ENCODE data around the gene ATP6V1B1.

ATP6V1B1 gene

DNA sequence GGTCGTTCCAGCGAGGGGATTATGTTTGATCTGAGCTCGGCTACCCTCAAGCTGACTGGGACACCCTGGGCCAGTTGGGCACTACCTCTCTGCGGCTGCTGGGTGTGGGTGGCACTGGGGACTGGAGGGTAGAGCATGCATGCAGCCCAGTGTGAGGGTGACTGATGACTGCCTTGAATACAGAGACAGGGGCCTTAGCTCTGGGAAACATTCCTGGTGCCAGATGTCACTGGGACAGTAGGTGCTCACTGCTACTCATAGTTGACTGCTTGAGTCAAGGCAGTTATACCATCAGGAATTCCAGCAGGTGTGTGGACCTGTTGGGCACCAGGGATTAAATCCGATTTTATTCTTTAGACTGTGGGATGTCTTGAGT, 33.6 kb upstream of the ATP6V1B1 start:
- DNase-seq: no peak

DNA sequence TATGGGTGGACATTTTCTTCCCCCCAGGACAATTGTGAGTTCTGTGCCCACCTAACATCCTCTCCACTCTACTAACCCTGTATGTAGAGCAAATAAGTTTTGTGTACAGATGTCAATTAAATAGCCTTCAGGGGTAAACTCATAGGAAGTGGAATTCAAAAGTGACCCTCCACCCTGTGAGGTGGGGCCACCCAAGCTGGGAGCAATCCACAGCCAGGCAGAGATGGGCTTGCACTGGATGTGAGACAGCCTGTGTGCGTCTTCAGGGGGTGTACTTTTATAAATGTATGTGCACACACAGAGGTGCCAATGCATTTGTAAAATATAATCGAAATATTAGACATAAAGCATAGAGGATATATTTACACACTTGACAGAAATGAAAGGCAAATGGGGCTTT, 33.1 kb upstream of the ATP6V1B1 start:
- DNase-seq: no peak

DNA sequence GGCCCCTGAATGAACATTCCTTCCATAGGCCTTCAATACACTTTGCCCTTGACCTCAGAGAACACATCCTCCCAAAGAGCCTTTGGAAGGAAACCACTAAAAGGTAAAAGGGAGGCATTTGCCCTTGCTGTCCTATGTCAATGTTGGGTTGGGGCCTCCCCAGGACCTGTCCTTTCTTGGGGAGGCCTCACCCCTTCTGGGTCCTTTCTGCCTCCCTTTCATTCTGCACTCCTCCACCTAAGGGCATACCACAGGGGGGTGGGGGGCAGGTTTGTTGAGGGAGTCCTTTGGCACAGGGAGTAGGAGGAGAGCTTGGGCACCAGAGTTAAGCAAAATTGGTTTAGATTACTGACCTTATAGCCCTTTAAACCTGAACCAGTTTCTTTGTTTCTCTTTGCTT, 32.5 kb upstream of the ATP6V1B1 start:
- DNase-seq: no peak

DNA sequence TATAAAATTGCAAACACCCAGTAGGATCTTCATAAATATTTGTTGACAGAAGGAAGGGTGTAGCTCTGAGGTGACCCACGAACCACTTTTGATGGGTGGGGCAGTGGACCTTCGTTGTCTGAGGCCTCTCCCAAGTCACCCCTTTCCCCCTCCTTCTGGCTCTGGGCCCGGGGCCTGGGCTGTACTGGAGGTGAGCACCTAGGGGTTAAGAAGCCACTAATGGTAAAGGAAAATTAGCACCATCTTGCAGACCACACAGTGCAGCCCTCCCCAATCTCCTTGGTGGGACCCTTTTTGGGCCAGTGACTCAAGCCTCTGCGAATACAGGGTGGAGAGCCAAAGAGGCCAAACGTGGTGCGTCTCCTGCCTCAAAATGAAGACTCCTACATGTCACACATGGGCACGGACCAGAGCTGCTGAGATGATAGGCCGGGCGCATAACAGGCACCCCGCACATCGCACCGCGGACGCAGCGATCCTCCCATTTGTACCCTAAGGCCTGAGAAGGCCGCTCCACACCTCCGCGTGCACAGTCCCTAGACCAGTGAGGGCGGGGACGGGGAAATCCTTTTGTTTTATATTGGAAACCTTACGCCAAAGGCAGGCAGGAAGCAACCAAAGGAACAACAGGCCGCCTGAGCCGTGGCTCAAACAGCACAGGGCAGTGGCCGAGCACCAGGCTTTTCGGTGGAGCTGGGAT, 31.9 kb upstream of the ATP6V1B1 start:
- no peak for DNase-seq

DNA sequence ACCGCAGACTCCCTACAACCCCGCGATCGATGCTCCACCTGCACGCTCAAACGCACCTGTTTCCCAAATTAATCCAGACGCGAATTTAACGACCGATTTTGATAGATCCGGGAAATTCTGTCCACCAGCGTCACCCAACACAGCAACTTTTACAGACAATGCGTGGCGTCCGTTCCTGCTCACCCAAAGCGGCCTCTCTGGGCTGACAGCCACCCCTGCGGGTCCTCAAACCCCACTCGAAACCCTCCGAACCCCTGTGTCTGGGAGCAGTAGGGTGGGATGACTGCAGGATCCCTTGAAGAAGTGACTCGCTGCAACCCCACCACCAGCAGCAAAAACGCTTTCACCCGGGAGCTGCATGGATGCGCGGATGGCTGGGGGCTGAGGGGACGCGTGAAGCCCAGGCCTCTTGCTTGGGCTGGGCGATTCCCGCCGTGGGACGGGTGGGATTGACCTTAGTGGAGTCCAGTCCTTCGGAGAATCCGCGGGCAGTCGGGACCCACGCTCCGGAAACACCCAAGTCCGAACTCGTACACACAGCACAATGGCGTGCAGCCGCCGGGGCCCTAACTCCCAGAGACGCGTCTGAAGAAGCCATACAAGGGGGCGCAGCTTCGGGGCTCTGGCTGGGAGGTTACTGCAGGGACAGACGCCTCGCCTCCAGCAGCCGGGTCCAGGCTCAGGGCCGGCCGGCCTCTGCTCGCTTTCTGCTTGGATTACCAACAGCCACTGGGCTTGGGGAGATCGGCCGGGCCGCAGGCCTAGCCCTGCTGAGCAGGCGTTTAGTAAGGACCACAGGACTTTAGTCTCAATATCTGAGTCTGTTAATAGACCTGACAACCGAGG, 31.1 kb upstream of the ATP6V1B1 start:
- DNase-seq: no peak

DNA sequence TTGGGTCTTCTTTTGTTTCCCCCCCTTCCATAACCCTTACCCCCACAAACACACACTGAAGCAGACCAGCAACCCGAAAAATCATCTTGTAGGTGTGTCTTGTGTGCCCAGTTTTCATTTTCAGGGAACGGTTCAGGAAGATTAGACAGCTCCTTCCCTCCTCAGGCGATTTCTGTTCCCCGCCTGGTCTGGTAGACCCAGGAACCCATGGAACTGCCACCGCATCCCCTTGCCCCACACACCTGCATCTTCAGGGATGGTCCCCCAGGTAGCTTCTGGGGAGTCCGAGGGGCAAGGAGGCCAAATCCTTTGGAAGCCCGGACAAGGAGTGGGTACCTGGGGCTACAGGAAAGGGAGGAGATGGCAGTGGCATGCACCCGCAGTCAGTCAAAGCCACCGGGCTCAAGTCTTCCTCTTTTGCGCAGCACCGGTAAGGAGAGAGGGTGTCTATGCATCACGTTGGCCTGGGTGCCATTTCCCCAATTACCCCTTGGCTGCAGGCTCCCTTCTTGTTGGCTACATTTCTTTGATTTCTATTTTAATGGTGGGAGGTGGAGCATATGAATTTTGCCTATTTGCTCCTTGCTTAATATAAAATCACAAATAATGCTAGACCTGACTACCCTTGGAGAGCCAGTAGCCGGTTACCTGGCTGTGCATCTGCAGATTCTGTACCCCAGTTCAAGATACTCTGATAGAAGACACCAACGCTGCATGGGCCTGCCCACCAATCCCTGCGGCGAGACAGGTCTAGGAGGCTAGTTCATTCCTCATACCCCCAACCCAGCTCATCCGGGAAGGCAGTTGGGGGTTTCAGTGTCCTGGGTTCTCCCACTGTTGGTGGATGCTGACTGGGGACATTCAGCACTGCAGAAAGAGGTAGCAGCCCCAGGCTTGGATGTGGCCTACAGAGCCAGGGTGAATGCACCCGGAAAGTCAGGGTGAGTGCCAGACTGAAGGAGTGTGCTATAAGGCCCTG, 30.0 kb upstream of the ATP6V1B1 start:
- no peak for DNase-seq

DNA sequence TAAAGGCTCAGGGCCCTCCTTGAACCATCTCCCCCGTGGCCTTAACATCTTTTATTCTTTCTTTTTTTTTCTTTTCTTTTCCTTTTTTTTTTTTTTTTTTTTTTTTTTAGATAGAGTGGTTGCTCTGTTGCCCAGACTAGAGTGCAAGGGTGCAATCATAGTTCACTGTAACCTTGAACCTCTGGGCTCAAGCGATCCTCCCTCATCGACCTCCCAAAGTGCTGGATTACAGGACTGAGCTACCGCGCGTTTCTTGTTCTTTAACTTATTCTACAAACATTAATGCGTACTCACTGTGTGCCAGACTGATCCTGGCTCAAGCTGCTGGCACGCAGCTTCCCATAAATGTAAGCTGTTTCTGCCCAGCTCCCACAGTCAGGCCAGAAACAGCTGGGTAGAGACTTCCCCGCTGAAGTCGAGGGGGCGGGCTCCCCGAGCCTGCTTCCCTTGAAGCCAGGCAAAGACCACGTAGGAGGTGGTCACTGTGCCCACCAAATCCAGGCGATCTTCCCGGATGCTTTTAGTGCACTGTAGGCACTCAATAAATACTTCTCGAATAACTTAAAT, 29.2 kb upstream of the ATP6V1B1 start:
- no peak for DNase-seq

DNA sequence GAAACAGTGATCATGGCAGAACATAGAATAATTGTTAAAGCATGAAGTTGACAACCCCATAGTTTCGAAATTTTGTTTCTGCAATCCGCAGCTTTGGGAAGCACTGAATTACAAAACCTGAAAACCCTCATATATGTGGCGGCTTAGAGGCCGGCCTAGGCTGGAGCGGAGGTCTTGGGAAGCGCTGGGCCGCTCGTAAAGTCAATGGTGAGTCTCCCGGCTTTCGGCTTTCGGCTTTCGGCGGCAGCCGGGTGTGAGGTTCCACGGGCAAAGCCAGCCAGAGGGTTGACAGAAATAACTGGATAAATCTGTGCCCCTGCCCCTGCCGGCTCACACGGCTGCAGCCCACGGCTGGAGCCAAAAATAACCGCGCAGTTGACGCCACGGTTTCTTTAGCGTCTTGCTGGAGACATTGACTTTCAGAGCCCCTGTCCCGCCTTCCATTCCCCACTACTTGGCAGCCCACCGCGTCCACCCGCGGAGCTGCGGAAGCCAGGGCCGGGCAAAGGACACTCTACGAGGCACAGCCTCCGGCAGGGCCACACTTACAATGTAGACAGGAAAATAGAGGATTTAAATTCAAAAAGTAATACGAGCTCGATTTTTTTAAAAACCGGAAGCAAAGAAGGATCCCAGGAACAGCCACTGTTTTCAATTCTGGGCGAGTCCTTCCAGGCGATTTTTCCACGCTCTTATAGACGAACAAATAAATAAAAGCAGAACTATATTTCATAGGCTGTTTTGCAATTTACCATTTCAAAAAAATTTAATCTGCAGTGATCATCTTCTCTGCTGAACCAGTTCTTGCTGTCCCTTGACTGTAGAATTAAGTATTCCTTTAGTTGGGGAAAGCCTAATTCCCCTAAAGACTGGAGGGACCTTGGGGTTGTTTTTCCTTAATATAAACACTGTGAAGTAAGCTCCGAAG, 28.3 kb upstream of the ATP6V1B1 start:
- no peak for DNase-seq

DNA sequence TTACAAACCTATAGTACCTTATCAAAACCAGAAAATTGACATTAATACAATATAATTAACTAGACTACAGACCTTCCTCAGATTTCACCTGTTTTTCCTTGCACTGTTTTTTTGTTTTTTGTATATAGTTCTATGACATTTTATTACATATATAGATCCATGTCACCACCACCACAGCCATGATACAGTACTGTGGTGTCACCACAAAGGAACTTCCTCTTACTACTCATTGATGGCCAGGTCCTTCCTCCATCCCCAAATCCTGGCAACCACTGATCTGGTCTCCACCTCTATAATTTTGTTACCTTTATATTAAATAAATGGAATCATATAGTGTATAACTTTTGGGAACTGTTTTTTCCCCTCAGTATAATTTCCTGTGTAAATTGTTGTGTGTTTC, 19.4 kb upstream of the ATP6V1B1 start:
- DNase-seq: no peak

DNA sequence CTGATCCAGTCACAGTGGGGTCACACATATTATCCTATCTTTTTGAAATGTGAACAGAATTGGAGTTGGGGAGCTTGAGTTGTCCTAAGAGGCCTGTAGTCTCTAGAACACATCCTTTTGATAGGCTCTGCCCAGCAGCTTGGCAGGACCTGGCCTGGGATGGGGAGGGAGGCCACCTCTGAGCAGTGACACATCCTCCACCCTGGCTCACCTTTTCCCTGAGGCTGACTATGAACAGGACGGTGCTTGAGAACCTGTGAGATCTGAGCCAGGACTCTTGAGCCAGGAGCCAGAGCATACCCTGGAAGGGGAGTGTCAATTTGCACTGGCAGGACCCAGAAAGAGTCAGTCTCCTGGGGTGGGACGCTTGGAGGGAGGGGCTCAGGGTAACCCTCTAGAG, 17.7 kb upstream of the ATP6V1B1 start:
- DNase-seq: no peak

DNA sequence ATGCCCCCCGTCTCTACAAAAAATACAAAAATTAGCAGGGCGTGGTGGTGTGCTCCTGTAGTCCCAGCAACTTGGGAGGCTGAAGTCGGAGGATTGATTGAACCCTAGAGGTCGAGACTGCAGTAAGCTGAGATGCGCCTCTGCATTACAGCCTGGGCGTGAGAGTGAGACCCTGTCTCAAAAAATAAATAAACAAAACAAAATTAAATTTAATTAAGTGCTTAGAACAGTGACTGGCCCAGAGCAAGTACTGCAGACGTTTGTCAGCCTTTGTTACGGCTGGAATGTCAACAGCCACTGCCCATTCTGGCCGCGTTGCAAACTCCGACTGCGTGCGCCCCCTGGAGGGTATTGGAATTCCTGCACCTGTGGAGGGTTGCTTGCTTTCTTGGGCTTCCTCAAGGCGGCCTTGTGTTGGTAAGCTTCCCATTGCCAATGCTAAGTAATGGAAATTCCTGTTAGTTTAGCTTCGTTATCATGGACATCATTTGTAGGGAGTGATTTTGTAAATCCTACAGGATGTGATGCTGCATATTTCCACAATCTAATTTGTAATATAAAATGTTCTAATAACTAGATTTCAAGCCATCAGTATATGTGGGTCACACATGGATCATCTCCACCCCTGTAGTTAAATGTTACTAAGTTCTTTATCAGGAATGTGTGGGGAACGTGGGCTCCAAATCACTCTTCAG, 15.9 kb upstream of the ATP6V1B1 start:
- peak; percentile 54 for DNase-seq

DNA sequence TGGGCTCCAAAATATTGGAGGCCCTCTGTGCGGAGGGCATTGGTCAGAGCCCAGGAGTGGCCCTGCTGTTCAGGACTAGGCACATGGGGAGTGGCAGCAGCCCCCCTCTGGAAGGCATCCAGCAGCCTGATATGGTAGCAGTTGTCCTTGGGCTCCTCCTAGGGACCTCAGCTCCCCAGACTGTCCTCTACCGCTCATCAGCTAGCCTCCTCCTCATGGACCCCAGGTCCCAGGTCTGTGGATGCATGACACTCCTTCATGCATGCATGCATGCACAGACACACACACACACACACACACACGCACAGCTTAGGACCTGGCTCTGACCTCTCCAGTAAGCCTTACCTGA, 15.4 kb upstream of the ATP6V1B1 start:
- DNase-seq: no peak

DNA sequence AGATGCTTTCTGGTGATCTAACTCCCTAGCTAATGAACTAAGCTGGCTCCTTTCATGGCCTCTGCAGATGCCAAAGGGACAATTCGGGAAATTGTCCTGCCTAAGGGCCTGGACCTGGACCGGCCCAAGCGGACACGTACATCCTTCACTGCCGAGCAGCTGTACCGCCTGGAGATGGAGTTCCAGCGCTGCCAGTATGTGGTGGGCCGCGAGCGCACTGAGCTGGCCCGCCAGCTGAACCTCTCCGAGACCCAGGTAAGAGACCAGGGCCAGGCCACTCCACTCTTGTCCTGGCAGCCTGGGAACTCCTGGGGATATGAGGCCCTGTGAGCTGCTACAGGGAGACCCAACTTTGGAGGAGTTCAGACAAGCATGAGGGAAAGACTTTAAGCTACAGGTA, 14.7 kb upstream of the ATP6V1B1 start:
- DNase-seq: no peak

DNA sequence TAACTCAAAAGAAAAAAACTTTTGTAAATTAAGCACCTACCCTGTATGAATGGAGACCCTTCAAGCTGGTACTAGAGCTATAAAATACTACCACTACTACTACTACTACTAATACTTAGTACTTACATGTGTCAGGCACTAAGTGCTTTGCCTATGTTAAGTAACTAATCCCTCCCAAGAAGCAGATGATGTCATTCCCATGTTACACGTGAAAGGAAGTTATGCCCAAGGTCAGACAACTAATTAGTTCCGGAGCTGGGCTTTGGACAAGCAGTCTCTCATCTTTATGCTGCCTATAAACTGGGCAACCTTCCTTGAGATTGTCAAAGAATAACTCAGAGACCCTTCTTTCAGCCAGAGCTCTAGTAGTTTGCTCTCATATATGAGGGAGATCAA, 13.9 kb upstream of the ATP6V1B1 start:
- no peak for DNase-seq

DNA sequence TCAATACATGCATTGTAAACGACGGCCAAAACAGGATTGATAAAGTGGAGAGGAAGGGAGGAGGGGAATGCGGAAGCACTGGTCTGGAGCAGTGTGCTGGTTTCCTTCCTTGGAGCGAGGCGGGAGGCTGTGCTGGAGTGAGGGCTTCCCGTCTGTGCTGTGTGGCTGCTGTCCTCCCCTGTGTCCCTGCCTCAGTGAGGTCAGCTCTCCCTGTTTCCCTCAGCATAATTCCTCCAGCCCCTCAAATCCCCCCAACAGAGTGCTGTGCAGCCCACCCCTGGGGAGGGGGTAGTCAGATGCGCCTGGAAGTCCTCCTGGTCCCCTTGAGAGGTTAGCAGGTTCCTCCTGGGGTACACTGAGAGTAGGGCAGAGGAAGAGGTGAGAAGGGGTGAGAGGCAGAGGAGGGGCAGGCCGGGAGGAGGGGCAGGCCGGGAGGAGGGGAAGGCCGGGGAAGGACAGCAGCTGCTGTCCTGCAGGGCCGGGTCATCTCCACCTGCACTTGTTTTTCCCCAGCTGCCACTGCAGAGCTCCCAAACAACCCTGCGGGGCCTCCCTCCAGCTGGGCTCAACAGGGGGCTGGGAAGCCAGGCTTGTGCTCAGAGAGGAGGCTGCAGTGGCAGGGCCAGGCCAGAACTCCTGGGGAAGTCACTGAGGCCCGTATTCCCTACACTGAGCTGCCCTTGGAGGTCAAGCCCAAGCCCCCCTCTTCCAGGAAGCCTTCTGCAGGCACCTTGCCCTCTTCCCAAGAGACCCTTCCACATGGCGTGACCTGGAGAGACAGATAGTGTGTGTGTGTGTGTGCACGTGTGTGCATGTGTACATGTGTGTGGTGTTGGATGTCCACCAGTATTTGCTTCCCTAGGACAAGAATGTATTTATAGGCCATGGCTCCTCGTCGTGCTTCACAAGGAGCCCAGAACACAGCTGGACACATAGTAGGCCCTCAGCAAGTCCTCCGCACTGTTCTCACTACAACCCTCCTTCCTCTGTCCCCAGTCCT, 13.2 kb upstream of the ATP6V1B1 start:
- DNase-seq: no peak

DNA sequence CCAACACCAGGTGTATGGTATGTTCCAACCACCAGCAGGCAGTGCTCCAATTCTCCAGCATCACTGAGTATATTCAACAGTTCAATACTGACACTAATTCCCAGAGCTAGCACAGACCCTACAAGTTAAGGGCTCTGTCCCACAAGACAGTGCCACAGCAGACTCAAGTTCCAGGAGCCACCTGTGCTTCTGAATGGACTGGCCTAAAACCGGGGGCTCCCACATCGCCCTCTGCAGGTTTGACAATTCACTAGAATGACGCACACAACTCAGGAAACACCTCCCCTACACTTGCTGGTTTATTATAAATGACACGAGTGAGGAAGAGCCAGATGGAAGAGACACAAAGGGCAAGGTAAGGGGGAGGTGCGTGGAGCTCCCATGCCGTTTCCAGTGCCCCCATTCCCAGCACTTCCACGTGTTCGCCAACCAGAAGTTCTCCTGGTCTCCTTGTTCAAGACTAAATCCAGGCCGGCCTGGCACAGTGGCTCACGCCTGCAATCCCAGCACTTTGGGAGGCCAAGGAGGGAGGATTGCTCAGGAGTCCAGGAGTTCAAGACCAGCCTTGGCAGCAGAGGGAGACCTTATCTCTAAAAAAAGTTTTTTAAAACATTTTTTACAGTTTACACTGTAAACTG, 12.2 kb upstream of the ATP6V1B1 start:
- no peak for DNase-seq

DNA sequence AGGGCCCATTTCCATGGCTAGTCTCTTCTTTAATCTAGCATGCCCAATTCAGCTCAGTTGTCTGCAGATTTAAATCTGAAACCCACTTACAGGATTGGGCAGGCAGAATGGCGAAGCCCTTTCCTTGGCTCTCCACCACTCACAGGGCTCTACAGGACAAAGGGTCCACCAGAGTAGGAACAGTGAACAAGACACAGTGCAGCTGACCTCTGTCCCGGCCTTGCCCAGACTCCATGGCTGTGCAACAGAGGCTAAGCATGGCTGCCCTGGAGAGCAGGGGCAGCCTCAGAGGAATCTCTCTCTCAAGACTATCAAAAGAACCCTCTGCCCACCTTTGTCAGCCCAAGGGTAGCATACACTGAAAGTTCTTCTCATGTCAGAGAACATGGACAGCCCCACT, 9.7 kb upstream of the ATP6V1B1 start:
- DNase-seq: no peak

DNA sequence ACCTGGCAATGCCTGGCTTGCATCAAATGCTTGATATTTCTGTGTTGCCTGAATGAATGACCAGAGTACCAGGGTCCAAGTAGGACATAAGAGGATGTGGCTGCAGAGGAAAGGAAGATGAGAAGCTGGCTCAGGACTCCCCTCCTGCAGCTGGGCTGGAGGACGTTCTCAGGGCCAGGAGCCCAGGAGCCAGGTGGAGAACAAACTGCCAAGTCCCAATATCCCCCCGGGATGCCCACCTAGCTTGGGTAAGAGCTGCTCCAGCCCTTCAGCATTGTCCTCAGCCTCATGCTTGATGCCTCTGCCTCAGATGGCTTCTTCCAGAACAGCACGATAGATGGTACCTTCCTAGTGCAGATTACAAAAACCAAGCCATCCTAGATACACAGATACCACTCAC, 8.6 kb upstream of the ATP6V1B1 start:
- DNase-seq: no peak

DNA sequence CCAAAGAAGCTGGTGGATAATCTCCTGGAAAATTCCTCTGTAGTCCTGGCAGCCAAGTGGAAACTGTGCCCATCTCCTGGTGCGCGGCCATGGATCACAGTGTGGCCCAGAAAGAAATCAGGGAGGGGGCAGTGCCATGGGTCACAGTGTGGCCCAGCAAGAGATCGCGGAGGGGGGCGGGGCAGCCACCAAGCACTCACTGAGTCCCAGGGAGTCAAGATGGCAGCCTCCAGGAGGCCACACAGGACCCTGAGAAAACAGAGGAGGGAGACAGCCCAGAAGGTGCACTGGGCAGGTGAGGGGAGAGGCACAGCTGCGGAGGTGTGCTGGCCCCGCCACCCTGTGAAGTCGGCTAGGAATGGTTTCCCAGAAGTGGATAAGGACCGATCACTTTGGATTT, 8.1 kb upstream of the ATP6V1B1 start:
- DNase-seq: no peak

DNA sequence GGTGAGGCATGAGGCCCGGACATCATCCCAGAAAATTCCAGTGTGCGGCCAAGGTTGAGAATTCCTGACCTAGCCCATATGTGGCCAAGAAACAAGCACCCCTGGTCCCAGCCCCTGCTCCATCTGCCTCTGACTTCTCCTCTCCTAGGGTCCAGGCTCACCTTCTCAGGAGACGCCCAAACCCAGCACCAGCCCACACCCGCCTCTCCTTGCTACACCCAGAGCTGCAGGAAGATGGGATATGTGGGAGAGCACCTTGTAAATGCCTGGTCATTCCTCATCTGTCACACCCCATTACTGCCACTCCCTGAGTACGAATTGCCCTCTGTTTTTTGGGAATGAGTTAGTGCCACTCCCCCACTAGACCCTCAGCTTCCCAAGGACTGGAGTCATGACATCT, 7.3 kb upstream of the ATP6V1B1 start:
- DNase-seq: no peak

All from CD4-positive, alpha-beta T cell treated with Interleukin-4 for 4 hours (primary cell).